Epithelial cell of proximal tubule (primary cell): ENCODE data around the gene PPARGC1A. TPM values are rescaled to one million over a fixed set of nuclear protein-coding genes. Genes with fewer than 3 reads are reported as not detected.

ENCODE experiments used
- DNase-seq: peaks from one replicate; pipeline ENCODE4 v3.0.0-alpha.2; 2011; ENCODE audit warnings: low read depth
- H3K4me3 ChIP-seq: 2 replicates; pipeline ENCODE4 v1.5.1; 2011; ENCODE audit warnings: low read depth, mild to moderate bottlenecking, low read length
- CTCF ChIP-seq: conservative IDR thresholded peaks from 2 replicates; pipeline ENCODE4 v1.5.1; 2012; ENCODE audit warnings: low read depth, mild to moderate bottlenecking, low read length
- total RNA-seq: library from RNA; depleted of rRNA; stranded (reverse); fragments of >200 nt; gene quantifications from 2 replicates; pipeline ENCODE4 v1.2.3, GENCODE V29; 2015

Gene PPARGC1A
- total RNA-seq, 1 donor from 2014 or later: 1.4 TPM

DNA sequence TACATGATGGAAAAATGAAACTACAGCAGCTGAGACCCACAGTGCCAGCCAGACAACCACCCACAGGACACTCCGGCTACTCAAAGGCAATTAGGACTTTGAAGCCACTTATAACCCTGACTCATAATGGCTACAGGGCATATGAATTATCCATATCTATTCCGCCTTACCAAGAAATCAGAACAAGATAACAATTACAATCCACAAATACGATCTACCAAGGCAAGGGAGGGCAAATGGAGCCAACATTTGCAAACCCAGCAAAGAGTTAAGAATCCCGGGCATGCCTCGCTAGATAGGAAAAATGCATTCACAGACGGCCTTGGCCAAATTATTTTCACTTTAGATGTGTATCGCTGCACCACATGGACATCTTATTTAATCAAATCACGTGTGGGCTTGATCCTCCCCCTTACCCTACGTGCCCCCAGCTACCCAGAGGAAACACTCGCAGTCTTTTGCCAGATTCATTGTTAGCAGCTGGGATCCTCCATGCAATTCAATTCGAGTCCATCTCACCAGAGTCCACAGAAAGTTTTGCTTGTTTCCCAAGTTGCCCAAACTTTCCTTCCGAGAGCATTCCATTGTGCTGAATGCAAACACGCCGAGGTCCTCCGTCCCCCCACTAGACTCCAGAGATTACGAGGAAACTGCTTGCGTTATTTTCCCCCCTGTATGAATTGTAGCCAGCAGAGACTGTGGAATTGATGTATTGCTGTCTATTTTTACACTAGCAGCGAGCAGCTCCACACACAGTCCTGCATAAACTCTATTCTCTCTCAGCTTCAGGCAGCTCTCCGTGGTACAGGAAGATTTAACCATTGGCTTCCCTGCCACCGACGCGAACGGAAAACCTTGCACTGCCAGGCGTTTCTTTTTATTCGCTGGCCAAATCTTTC, 1.2 kb downstream of the PPARGC1A start:
- H3K4me3 ChIP-seq: peak overlapping the region; percentile 81
- TF ChIP-seq CTCF: no peak
- no peak for DNase-seq

DNA sequence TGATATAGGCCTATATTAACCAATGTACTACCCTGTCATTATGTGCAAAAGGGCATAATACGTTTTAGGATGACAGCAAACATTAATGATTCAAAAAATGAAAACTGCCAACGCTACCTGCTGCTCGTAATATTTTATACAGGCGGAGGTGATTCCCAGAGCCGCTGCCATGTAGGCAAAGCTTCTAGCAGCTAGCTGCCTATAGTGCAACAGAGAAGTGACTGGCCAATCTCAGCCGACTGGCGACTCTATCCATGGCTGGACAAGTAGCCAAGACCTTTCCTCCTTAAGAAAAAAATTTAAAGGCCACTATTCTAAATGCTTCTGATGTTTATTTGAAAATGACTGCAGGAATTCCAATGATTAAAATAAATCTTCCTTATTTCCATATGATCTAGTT, 1.9 kb downstream of the PPARGC1A start:
- no peak for DNase-seq
- H3K4me3 ChIP-seq: peak overlapping the region; percentile 81
- no peak for TF ChIP-seq CTCF

DNA sequence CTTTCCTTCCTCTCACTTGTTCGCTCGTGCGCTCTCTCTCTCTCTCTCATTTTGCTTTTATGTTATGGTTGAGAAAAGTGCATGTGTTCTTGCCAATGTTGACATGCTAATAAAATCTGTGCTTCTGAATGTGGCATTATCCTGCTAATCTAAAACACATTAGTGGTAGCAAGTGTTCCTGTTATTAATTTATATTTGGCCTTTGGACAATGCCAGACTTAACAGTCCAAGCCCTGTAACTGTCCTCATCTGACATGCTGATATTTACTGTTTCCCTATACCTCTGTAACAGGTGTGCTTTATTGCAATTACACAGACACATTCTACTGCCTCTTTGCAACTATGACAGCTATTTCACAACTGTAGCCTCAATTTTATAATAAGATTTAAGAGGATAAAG, 2.7 kb downstream of the PPARGC1A start:
- no peak for TF ChIP-seq CTCF
- peak overlapping the region; percentile 81 for H3K4me3 ChIP-seq
- DNase-seq: no peak

DNA sequence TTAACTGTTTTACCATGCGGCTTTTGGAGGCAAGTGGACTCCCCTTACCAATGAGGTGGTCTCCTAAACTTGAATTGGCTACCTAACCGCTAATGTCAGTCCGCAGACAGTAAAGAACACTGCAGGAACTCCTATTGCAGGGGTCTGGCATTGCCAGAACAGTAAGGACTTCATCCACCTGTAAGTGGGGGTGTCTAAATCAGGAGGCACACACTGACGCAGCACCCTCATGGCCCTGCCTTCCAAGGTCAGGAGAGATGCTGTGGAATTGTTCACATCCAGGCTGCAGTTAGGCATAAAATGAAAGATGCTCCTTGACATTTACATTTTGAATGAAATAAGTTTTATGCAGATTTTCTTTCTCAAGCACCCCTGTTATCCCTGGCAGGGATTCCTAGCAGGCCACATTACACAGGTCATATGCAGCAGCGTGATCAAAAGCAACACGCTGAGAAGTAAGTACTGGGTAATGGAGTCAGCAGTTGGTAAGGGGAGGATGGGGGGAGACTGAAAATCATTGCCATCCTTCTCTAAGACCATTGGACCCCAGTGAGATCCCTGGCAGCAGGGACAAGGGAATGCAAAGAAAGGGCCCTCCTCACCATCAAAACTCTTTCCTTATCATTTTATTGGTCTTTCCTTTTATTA, 3.8 kb downstream of the PPARGC1A start:
- H3K4me3 ChIP-seq: peak overlapping the region; percentile 81
- TF ChIP-seq CTCF: no peak
- no peak for DNase-seq

DNA sequence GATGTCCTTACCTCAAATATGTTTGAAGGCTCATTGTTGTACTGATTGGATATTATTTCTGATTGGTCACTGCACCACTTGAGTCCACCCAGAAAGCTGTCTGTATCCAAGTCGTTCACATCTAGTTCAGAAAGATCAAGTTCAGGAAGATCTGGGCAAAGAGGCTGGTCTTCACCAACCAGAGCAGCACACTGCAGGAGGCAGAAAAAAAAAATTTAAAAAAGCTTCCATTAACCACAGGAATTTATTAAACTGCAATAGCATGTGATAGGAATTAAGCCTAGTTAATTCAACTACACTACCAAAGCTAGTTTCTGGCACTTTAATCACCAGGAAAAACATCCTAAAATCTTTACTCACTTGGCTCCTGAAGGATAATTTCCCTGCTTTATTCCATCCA, 5.1 kb downstream of the PPARGC1A start:
- DNase-seq: no peak
- H3K4me3 ChIP-seq: peak overlapping the region; percentile 14
- no peak for TF ChIP-seq CTCF

- DNase-seq: no peak
- H3K4me3 ChIP-seq: no peak overlapping the region
Observed at GRCh38 chr4:23884261-23884660, 5.6 kb downstream of the PPARGC1A start.

More at GRCh38 chr4:23884261-23884660, 5.6 kb downstream of the PPARGC1A start:
- no peak for TF ChIP-seq CTCF
